ENCODE data around the gene ZNF284.
"Not testable (repeated sequence)": the region's sequence is repeated elsewhere in the genome, so short reads cannot be mapped to it uniquely, and the experiment has no call there.

ZNF284 gene

DNA sequence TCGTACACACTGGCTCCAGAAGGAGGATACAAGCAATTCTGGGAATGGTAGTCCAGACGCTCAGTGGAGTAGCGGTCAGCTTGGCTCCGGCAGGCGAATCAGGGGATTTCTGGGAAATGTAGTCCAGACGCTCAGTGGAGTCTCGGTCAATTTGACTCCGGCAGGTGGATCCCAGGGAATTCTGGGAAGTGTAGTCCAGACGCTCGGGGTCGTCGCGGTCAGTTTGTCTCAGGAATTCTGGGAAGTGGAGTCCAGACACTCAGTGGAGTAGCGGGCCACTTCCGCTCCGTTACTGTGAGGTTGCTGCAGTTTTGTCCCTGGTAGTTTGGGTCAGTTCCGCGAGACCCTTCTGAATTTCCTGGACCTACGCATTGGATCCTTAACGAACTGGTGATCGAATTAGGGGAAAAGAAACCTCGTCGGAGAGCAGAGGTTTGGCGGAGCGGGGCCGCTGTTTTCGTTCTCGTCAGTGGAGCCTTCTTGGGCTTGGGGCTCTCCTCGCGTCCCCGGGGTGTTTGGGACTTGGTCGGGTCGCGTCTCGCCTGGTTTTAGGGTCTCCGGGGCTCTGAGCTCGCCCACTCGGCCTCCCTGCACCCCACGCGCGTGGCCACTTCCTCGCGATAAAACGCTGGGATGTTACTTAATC lies 41.3 kb downstream of the ZNF284 start, which contains the start of gene ZNF225:
Gene ZNF225 (plus strand): TSS at position 262 of the 646 bp plus-strand sequence. CDS start 2,429 bp downstream, outside the sequence.
- FAIRE-seq: peak; percentile 97

DNA sequence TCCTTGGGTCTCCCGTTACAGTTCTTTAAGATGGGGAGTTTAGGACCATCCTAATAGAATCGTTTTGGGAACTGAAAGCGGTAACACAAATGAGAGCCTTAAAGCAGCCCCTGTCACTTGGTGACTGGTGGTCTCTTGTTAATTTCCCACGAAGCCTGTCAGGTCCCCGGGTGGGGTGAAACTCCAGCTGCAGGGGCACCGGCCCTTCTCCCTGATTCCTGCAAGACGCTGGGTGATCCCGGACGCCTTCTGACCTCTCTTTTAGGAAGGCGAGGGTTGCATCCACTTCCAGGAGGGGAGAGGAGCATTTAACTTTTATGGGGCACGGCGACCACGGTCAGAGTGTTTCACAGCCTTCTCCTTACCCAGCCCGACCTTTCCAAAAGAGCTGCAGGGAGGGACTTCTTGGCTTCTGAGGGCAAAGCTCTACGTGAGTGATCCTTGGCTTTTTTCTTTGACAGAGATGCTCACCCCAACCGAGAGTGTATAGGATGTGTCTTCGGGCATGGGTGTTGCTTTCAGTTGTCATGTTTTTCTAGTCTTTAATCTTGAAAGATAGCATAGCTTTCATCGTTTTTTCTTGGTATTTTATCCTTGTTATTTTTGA lies 41.9 kb downstream of the ZNF284 start:
- no peak for DNase-seq (ENCODE audit: insufficient read length)
- FAIRE-seq: no peak
- TF ChIP-seq POLR2A (IDR thresholded peaks at IDR 0.05; ENCODE audit: low read depth, low read length) (no peak), TAF1 (IDR thresholded peaks at IDR 0.05; ENCODE audit: borderline replicate concordance, low read depth, low read length) (no peak), POLR2AphosphoS5 (IDR thresholded peaks at IDR 0.05; ENCODE audit: low read depth, low read length) (no peak)

More for the DNA sequence above, 41.3 kb downstream of the ZNF284 start, which contains the start of gene ZNF225:
- 0 out of 2 replicates have a peak, but pooled peaks have one; percentile 29 for TF ChIP-seq TAF1 (IDR thresholded peaks at IDR 0.05; ENCODE audit: borderline replicate concordance, low read depth, low read length)
- TF ChIP-seq POLR2A (IDR thresholded peaks at IDR 0.05; ENCODE audit: low read depth, low read length): peak; percentile 64
- peak; percentile 44; the same call in 1 of the 2 replicates for TF ChIP-seq POLR2AphosphoS5 (IDR thresholded peaks at IDR 0.05; ENCODE audit: low read depth, low read length)
- DNase-seq (ENCODE audit: insufficient read length): peak; percentile 71

DNA sequence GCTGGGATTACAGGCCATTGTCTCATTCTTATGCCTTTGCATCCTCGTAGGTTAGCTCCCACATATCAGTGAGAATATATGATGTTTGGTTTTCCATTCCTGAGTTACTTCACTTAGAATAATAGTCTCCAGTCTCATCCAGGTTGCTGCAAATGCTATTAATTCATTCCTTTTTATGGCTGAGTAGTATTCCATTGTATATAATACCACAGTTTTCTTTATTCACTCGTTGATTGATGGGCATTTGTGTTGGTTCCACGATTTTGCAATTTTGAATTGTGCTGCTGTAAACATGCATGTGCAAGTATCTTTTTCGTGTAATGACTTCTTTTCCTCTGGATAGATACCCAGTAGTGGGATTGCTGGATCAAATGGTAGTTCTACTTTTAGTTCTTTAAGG lies 49.2 kb downstream of the ZNF284 start:
- DNase-seq (ENCODE audit: insufficient read length); FAIRE-seq: not testable (repeated sequence)

DNA sequence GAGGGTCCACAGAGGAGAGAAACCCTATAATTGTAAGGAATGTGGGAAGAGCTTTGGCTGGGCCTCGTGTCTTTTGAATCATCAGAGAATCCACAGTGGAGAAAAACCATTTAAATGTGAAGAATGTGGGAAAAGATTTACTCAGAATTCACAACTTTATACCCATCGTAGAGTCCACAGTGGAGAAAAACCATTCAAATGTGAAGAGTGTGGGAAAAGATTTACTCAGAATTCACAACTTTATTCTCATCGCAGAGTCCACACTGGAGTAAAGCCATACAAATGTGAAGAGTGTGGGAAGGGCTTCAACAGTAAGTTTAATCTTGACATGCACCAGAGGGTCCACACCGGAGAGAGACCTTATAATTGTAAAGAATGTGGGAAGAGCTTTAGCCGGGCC lies 60.0 kb downstream of the ZNF284 start:
- TF ChIP-seq POLR2A (IDR thresholded peaks at IDR 0.05; ENCODE audit: low read depth, low read length) (no peak), TAF1 (IDR thresholded peaks at IDR 0.05; ENCODE audit: borderline replicate concordance, low read depth, low read length) (no peak), POLR2AphosphoS5 (IDR thresholded peaks at IDR 0.05; ENCODE audit: low read depth, low read length) (no peak)
- DNase-seq (ENCODE audit: insufficient read length): no peak
- no peak for FAIRE-seq
